Heart right ventricle (tissue), 16 donors: ENCODE results near the gene HIVEP3. TPM values are rescaled to one million over a fixed set of nuclear protein-coding genes. Genes with fewer than 3 reads are reported as not detected.

ENCODE experiments used
- ATAC-seq, 8 donors: fragments of 200-7000 bp; cut with Tn5 transposase; one replicate each; pipeline ENCODE4 v1.9.1; 2020; ENCODE audit warnings: mild to moderate bottlenecking in 8 of 8, moderate library complexity in 8 of 8, moderate number of reproducible peaks in 1 of 8
- DNase-seq, 2 donors: peaks; one replicate each; pipeline ENCODE4 v3.0.0-alpha.2; 2020
- H3K27ac ChIP-seq, 10 donors: fragments of 200-600 bp; sonication (generic) in 2 of 10; one replicate each; pipeline versions ENCODE4 v1.5.0 to v1.8.0; 2020 to 2022; ENCODE audit warnings: mild to moderate bottlenecking in 3 of 10
- H3K27me3 ChIP-seq, 7 donors: fragments of 200-600 bp; one replicate each; pipeline ENCODE4 v1.8.0; 2021 to 2022; ENCODE audit warnings: mild to moderate bottlenecking in 2 of 7
- H3K36me3 ChIP-seq, 9 donors: fragments of 200-600 bp; sonication (generic) in 1 of 9; one replicate each; pipeline versions ENCODE4 v1.5.0 to v1.8.0; 2020 to 2022; ENCODE audit warnings: mild to moderate bottlenecking in 2 of 9
- H3K4me1 ChIP-seq, 9 donors: fragments of 200-600 bp; sonication (generic) in 1 of 9; one replicate each; pipeline versions ENCODE4 v1.5.0 to v1.8.0; 2020 to 2022; ENCODE audit warnings: mild to moderate bottlenecking in 4 of 9
- H3K4me3 ChIP-seq, 10 donors: fragments of 200-600 bp; sonication (generic) in 2 of 10; one replicate each; pipeline versions ENCODE4 v1.5.0 to v1.8.0; 2020 to 2022; ENCODE audit warnings: mild to moderate bottlenecking in 7 of 10, moderate library complexity in 2 of 10
- H3K9me3 ChIP-seq, 11 donors: fragments of 200-600 bp in 10 of 11; sonication (generic) in 2 of 11; one replicate each; pipeline versions ENCODE4 v1.5.0 to v1.8.0; 2013 to 2022; ENCODE audit warnings: mild to moderate bottlenecking in 2 of 11, control low read depth in 1 of 11, moderate library complexity in 1 of 11
- WGBS, 2 donors: extraction: QIAGEN DNeasy Blood & Tissue Kit; methylation state at CpG; one replicate each; pipeline ENCODE4 v1.1.7; 2013; ENCODE audit warnings: inconsistent platforms in 1 of 2; 5-methylcytosine and 5-hydroxymethylcytosine counted together
- intact Hi-C, 10 donors: fragments of 100-400 bp; cut with DNase I; formaldehyde crosslinking; loops; one replicate each; pipeline versions ENCODE4 v1.11.1 to v1.14.2; 2022
- polyA plus RNA-seq, 2 donors: library from polyadenylated mRNA; stranded (reverse); fragments of 200-250 nt; gene quantifications; one replicate each; pipeline ENCODE4 v1.2.3, GENCODE V29; 2013
- total RNA-seq, 10 donors: library from RNA; stranded (reverse); fragmentation: NEBNext Ultra II Directional in 3 of 10; extraction: Animal tissue kit (Norgen Biotek cat#: 25700) in 3 of 10; gene quantifications; one replicate each; pipeline versions ENCODE4 v1.2.1 to v1.2.4, GENCODE V29; 2021 to 2023
- TF ChIP-seq, protein P1 (sequence below), 9 donors: fragments of 200-600 bp; sonication (generic) in 2 of 9; IDR thresholded peaks; one replicate each; pipeline versions ENCODE4 v1.5.0 to v1.8.0; 2021 to 2022; ENCODE audit warnings: antibody characterized with exemption in 9 of 9, mild to moderate bottlenecking in 5 of 9, moderate library complexity in 1 of 9
- donor health status: Arrhythmogenic right ventricular cardiomyopathy.
- donor health status: ischemic (EF 13 %, LVEDD 7.1; RV severe dilation, severe dysfunction).
- donor health status: healthy with polysubstance abuse.
- donor health status: DM: no; HTN: yes; CAD: no.
- donor health status: DM: no; HTN: no; CAD: no.
- donor health status: ischemic (EF 25% LVEDD 6.9; RV normal size, moderate dysfunction).
- donor health status: ischemic (EF 25% LVEDD 5.7; RV mildly dilated, moderate dysfunction).
- donor health status: healthy.
- donor health status: DM: yes; HTN: yes; CAD: no.
- donor health status: Ischemic cardiomyopathy.
- donor health status: ischemic (EF 35%, LVEDD 5.7; RV mildly dilated, moderate dysfunction).
- donor health status: nonischemic (EF 11% LVEDD 7.7; RV severe dilation, severe dysfunction).
- donor health status: DM: yes; HTN: yes; CAD: no.
- donor health status: PGD.
- donor health status: ischemic (EF 29% LVEDD 5.4; RV normal size, mild dysfunction).
- donor health status: nonischemic (EF 23%, LVEDD 6.1; RV moderate dilation, normal function).

The HIVEP3 gene
- total and polyA plus RNA-seq, 12 donors = 2.6 to 7.5 (median 5.2) TPM

DNA sequence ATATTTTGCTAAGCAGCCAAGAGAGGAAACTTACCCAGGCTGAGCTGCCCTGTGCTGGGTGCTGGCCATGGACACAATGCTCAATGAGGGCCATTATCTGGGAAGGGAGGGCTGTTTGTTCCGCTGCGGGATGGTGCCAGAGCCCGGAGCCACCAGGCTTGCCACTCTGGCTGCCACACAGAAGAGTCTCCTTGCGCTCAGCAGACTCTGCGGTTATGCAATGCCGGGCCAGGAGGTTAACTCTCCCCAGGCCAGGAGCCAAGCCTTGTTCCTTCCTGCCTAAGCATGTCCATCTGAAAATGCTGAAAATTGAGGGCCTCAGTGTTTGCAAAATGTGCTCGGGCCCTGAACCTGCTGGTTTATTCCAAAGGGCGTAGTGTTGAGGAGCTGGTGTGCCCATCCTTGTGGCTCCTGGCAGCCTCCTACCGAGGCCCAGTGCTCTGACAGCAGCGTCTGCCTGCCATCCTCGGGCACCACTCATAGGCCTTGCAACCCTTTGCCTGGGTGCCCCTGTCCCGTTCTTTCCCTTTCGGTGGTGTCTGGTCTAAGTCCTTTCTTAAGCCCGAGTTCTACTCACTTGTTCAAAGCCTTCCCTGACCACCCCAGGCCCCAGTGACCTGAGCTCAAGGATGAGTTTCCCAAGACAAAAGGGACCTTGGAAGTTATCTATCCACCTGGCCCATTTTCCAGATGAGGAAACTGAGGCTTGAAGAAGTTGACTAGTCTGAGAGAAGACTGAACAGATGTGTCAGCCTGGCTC lies 300.5 kb downstream of the HIVEP3 start:
- ATAC-seq (peak; percentile 92 to 99 (median 95)), DNase-seq (peak; percentile 79 to 82)
- Histone ChIP-seq H3K27me3 (no peaks in the 10 kb centered on the region), H3K4me1 (peaks cover 9 to 30% (median 22%) of the 10 kb centered on the region in 9 donors), H3K36me3 (no peaks in the 10 kb centered on the region), H3K4me3 (no peak overlapping the region), H3K27ac (peak overlapping the region in 3 of 10 donors; percentile 2 to 15 (median 3)), H3K9me3 (no peaks in the 10 kb centered on the region)
- WGBS, 2 donors = 51 to 52% methylated on average over 14 of the region's 14 CpGs
- TF ChIP-seq, protein P1, sequence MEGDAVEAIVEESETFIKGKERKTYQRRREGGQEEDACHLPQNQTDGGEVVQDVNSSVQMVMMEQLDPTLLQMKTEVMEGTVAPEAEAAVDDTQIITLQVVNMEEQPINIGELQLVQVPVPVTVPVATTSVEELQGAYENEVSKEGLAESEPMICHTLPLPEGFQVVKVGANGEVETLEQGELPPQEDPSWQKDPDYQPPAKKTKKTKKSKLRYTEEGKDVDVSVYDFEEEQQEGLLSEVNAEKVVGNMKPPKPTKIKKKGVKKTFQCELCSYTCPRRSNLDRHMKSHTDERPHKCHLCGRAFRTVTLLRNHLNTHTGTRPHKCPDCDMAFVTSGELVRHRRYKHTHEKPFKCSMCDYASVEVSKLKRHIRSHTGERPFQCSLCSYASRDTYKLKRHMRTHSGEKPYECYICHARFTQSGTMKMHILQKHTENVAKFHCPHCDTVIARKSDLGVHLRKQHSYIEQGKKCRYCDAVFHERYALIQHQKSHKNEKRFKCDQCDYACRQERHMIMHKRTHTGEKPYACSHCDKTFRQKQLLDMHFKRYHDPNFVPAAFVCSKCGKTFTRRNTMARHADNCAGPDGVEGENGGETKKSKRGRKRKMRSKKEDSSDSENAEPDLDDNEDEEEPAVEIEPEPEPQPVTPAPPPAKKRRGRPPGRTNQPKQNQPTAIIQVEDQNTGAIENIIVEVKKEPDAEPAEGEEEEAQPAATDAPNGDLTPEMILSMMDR (IDR thresholded peaks at IDR 0.05) = no peak
- intact Hi-C loops = no loop called here

DNA sequence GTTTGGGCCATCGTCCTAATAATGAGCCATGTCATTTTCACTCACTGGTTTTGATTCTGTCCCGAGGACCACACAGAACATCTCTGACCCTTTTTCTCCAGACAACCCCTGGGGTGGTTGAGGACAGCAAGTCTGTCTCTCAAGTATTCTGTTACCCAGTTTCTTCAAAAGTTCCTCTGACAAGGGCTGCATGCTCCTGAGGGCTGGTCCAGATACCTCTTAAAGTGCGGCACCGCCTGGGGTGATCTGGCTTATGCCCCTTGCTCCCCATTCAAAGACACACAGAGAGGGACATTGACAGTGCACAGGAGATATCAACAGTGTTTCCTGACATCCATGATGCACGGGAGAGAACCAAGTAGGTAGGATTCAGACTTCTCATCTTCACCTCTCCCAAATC lies 301.4 kb downstream of the HIVEP3 start:
- Histone ChIP-seq H3K9me3 (no peaks in the 10 kb centered on the region), H3K27ac (no peak overlapping the region), H3K4me1 (peaks cover 9 to 21% (median 14%) of the 10 kb centered on the region in 9 donors), H3K36me3 (no peaks in the 10 kb centered on the region), H3K4me3 (no peak overlapping the region), H3K27me3 (no peaks in the 10 kb centered on the region)
- intact Hi-C loops = no loop called here
- ATAC-seq (no peak), DNase-seq (no peak)
- TF ChIP-seq, protein P1 (IDR thresholded peaks at IDR 0.05) = no peak
- 76 to 81% methylated on average over 5 of the region's 5 CpGs for WGBS, 2 donors

DNA sequence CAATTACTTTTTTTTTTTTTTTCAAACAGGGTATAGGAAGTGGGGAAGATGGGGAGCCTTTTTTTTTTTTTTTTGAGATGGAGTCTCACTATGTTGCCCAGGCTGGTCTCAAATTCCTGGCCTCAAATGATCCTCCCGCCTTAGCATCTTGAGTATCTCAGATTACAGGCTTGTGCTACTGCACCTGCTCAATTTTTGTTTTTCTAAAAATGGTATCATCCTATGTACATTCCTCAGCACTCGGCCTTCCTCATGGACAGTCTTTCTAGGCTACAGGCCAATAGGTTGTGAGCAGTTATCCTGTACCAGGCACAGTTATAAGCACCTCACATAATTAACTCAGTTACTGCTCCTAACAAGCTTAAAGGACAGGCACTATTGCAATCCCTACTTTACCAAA lies 302.2 kb downstream of the HIVEP3 start:
- WGBS, 2 donors = 85 to 90% methylated on average over 2 of the region's 2 CpGs
- Histone ChIP-seq H3K4me3 (no peak overlapping the region), H3K4me1 (peaks cover 9 to 21% (median 14%) of the 10 kb centered on the region in 9 donors), H3K9me3 (no peaks in the 10 kb centered on the region), H3K36me3 (no peaks in the 10 kb centered on the region), H3K27ac (no peak overlapping the region), H3K27me3 (no peaks in the 10 kb centered on the region)
- TF ChIP-seq, protein P1 (IDR thresholded peaks at IDR 0.05) = no peak
- no peak for ATAC-seq
- intact Hi-C loops = no loop called here
- no peak for DNase-seq

DNA sequence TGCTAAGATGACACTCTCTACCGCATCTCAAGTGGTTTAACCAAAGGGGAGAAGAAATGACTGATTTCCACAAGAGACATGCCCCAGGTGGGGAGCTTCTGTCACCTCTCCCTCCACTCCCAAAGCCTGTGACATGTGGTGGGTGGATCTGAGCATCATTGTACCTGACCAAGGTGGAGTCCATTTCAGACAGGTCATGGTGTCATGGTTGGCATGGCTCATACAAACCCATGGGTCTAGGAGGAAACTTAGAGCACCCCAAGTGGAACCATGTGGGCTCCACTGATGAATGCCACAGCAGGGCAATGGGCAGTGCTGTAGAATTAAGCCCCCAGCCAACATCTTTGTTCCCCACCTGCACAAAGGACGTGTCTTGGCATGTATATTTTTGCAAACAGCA lies 302.7 kb downstream of the HIVEP3 start:
- Histone ChIP-seq H3K27me3 (no peaks in the 10 kb centered on the region), H3K36me3 (no peaks in the 10 kb centered on the region), H3K27ac (no peak overlapping the region), H3K9me3 (no peaks in the 10 kb centered on the region), H3K4me3 (no peak overlapping the region), H3K4me1 (peaks cover 9 to 21% (median 14%) of the 10 kb centered on the region in 9 donors)
- DNase-seq (no peak), ATAC-seq (no peak)
- 90 to 95% methylated on average over 2 of the region's 2 CpGs for WGBS, 2 donors
- intact Hi-C loops = no loop called here
- TF ChIP-seq, protein P1 (IDR thresholded peaks at IDR 0.05) = no peak
